HepG2 (cell line): ENCODE data around the gene PEPD. TPM values are rescaled to one million over a fixed set of nuclear protein-coding genes. Genes with fewer than 3 reads are reported as not detected.

Experiments used
- ATAC-seq: fragments of 200-7000 bp; cut with Tn5 transposase; 3 replicates; pipeline ENCODE4 v1.9.1; 2020; ENCODE audit warnings: mild to moderate bottlenecking, moderate library complexity
- BruUV-seq: library from RNA; stranded (reverse); fragments of 400-500 nt; replicated peaks from 2 replicates; lab custom pipeline; 2021; lab: Mats Ljungman, UMichigan
- CTCF ChIA-PET: fragments of 300-600 bp; formaldehyde crosslinking; extraction: SDS; loops from one replicate; lab custom pipeline; 2021; ENCODE audit warnings: low total read pairs, inconsistent platforms, low intra/inter-chr PET ratio; lab: Yijun Ruan, JAX
- POLR2A ChIA-PET: fragments of 350-600 bp; sonication (Branson Sonifier 250); formaldehyde crosslinking; loops from one replicate; lab custom pipeline; 2020; ENCODE audit warnings: antibody characterized with exemption, inconsistent platforms; lab: Yijun Ruan, JAX
- DNase-seq: peaks from one replicate; pipeline ENCODE4 v3.0.0-alpha.2; 2015; ENCODE audit warnings: low spot score
- FAIRE-seq: peaks from 3 replicates; lab custom pipeline; 2011; peaks lifted over from hg19 to GRCh38; lab: Jason Lieb, UNC
- H2AFZ ChIP-seq: one replicate; pipeline ENCODE4 v1.6.1; 2011; ENCODE audit warnings: low read length, inconsistent platforms
- H3K27ac ChIP-seq: fragments of 300-600 bp; 3 replicates; pipeline ENCODE4 v1.8.0; 2011; ENCODE audit warnings: mixed run types, mild to moderate bottlenecking, mixed read lengths, low read length, inconsistent platforms; ENCODE audit not compliant: insufficient read depth; ENCODE audit errors: extremely low read length
- H3K27me3 ChIP-seq, 2 experiments: fragments of 200-600 bp in 1 of 2; 2 replicates in 1 of 2; 3 replicates in 1 of 2; pipeline versions ENCODE4 v1.6.0 to v1.8.0; 2011; ENCODE audit warnings: low read length in 2 of 2, mild to moderate bottlenecking in 2 of 2, moderate library complexity in 2 of 2, inconsistent platforms in 1 of 2; ENCODE audit not compliant: insufficient read depth in 2 of 2, control insufficient read depth in 1 of 2
- H3K36me3 ChIP-seq, 2 experiments: fragments of 200-600 bp in 1 of 2; replicated peaks in 1 of 2; 2 replicates in 1 of 2; 3 replicates in 1 of 2; pipeline versions ENCODE4 v1.5.1 to v1.8.0; 2011; ENCODE audit warnings: low read length in 2 of 2, inconsistent platforms in 1 of 2; ENCODE audit not compliant: insufficient read depth in 2 of 2, control insufficient read depth in 1 of 2
- H3K4me1 ChIP-seq: 2 replicates; pipeline ENCODE4 v1.5.1; 2012; ENCODE audit warnings: low read length, inconsistent platforms; ENCODE audit not compliant: insufficient read depth
- H3K4me2 ChIP-seq: 2 replicates; pipeline ENCODE4 v1.6.0; 2011; ENCODE audit warnings: low read depth, low read length, inconsistent platforms
- H3K4me3 ChIP-seq, 3 experiments: fragments of 200-600 bp in 1 of 3; sonication (generic), shearing (Covaris generic) in 1 of 3; replicated peaks in 1 of 3; 2 replicates each; pipeline ENCODE4 v1.5.1; 2011 to 2016; ENCODE audit warnings: low read length in 3 of 3, inconsistent platforms in 2 of 3, low read depth in 2 of 3, mild to moderate bottlenecking in 2 of 3, control low read depth in 1 of 3, mixed read lengths in 1 of 3; ENCODE audit not compliant: insufficient read depth in 1 of 3
- H3K79me2 ChIP-seq: one replicate; pipeline ENCODE4 v1.6.1; 2011; ENCODE audit warnings: low read length, inconsistent platforms; ENCODE audit not compliant: insufficient read depth
- H3K9ac ChIP-seq: 2 replicates; pipeline ENCODE4 v1.6.0; 2011; ENCODE audit warnings: mild to moderate bottlenecking, low read depth, low read length, inconsistent platforms; ENCODE audit not compliant: insufficient read depth
- H3K9me3 ChIP-seq: 2 replicates; pipeline ENCODE4 v1.5.1; 2012; ENCODE audit warnings: mild to moderate bottlenecking, low read length
- H4K20me1 ChIP-seq: 2 replicates; pipeline ENCODE4 v1.6.0; 2011; ENCODE audit warnings: inconsistent platforms, mild to moderate bottlenecking, low read length, moderate library complexity; ENCODE audit not compliant: insufficient read depth
- EEA1 ChIP-seq: sonication (generic); formaldehyde crosslinking; IDR thresholded peaks from 2 replicates; pipeline ENCODE4 v1.5.1; 2020; ENCODE audit warnings: mild to moderate bottlenecking, missing genetic modification reagents, borderline replicate concordance
- IRX3 ChIP-seq: sonication (generic); formaldehyde crosslinking; IDR thresholded peaks from 2 replicates; pipeline ENCODE4 v1.8.1; 2023; ENCODE audit warnings: mild to moderate bottlenecking, low read depth, missing genetic modification reagents, borderline replicate concordance
- ZNF460 ChIP-seq: sonication (generic); formaldehyde crosslinking; IDR thresholded peaks from 2 replicates; pipeline ENCODE4 v1.5.1; 2020; ENCODE audit warnings: missing genetic modification reagents, mild to moderate bottlenecking, borderline replicate concordance
- ZNF850 ChIP-seq: sonication (generic); formaldehyde crosslinking; conservative IDR thresholded peaks from 2 replicates; pipeline ENCODE4 v1.9.0; 2021; ENCODE audit warnings: mild to moderate bottlenecking, missing genetic modification reagents
- WGBS: methylation state at CpG from one replicate; pipeline ENCODE4 v1.1.6; 2017; ENCODE audit warnings: low lambda C conversion rate; 5-methylcytosine and 5-hydroxymethylcytosine counted together
- in situ Hi-C: cut with HindIII; loops from 2 replicates; pipeline ENCODE4 v1.10.0; 2017; ENCODE audit warnings: low pct_unique_long_range_greater_than_20kb; ENCODE audit not compliant: extremely low pct_ligation_motif_present
- intact Hi-C: fragments of 100-400 bp; cut with micrococcal nuclease; formaldehyde crosslinking; loops from one replicate; pipeline ENCODE4 v1.10.0; 2022; ENCODE audit not compliant: unreplicated experiment
- polyA plus RNA-seq, 8 experiments: library from polyadenylated mRNA; depleted of rRNA in 3 of 8; stranded (reverse) in 7 of 8; unstranded in 1 of 8; fragments of >200 nt; fragmentation: Illumina TruSeq in 4 of 8; extraction: Trizol in 4 of 8; gene quantifications; 2 replicates each; pipeline versions ENCODE4 v1.2.1 to v1.2.3, GENCODE V29; 2011 to 2016; ENCODE audit warnings: low read depth in 4 of 8, missing spikeins in 1 of 8, mixed read lengths in 1 of 8; ENCODE audit not compliant: insufficient read depth in 1 of 8
- total RNA-seq, 5 experiments: library from RNA; depleted of rRNA; stranded (reverse); fragments of >200 nt; fragmentation: Illumina TruSeq; extraction: Trizol; gene quantifications; 2 replicates each; pipeline ENCODE4 v1.2.3, GENCODE V29; 2016; ENCODE audit warnings: low read depth in 1 of 5
- TF ChIP-seq, protein P1 (sequence below): sonication (generic); formaldehyde crosslinking; IDR thresholded peaks from 2 replicates; pipeline ENCODE4 v1.8.1; 2023; ENCODE audit warnings: mild to moderate bottlenecking, missing genetic modification reagents
- TF ChIP-seq, protein P2 (sequence below): sonication (generic); formaldehyde crosslinking; conservative IDR thresholded peaks from 2 replicates; pipeline ENCODE4 v1.4.0; 2020; ENCODE audit warnings: missing genetic modification reagents
- TF ChIP-seq, protein P3 (sequence below): sonication (generic); formaldehyde crosslinking; IDR thresholded peaks from 2 replicates; pipeline ENCODE4 v1.4.0; 2020; ENCODE audit warnings: mild to moderate bottlenecking, missing genetic modification reagents, borderline replicate concordance

PEPD gene
- total and polyA plus RNA-seq, 2 of the 13 experiments (the other 11 are each of a cell fraction or from before 2014, with no cell fraction given): 60.7 to 75.1 TPM

DNA sequence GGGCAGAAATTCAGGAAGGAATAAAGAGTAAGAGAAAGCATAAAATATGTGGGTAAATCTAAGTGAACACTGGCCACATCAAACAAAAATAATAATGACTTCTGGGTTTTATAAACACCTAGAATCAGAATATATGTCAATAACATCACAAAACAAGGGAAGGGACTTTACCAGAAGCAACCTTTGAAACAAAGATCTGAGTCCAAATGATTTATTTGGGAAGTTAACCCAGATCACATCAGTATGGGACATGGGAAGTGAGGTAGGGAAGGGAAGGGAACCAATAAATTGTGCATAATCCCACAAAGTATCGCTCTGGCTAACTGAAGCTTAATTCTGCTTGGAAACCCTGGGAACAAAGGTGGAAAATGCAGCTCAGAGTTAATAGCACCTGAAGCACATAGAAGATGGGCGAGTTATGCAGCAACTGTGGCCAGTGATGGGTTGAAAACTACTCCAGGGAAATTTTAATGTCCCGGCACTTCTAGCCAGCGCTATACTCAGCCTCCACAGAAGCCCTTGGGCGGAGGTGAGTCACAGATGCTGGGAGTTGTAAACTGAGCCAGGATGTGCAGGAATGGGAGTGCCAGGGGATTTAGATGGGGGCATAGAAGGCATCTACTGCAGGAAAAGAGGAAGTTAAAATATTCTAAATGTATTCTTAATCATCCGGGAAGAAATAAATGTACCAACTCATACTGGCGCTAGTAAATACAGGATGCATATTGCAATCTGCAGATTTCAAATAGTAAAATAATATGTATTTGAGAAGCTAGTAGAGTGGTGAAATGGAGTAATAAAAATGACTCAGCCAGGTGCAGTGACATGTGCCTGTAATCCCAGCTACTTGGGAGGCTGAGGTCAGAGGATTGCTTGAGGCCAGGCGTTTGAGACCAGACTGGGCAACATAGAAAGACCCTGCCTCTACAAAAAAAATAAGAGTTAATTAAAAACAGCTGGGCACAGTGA lies 182.3 kb downstream of the PEPD start:
- Histone ChIP-seq H3K4me1 (peaks cover 15% of the 10 kb centered on the region), H3K9me3 (no peaks in the 10 kb centered on the region), H4K20me1 (no peaks in the 10 kb centered on the region), H3K79me2 (no peaks in the 10 kb centered on the region), H3K27me3 (no peaks in the 10 kb centered on the region), H3K27ac (no peak overlapping the region), H3K4me3 (no peak overlapping the region), H2AFZ (no peak overlapping the region), H3K9ac (no peak overlapping the region), H3K4me2 (no peak overlapping the region), H3K36me3 (no peaks in the 10 kb centered on the region)
- WGBS: 75% methylated on average over 8 of the region's 8 CpGs
- ChIA-PET POLR2A (no interaction called here), CTCF (no interaction called here)
- DNase-seq: no peak
- no TSS peak for BruUV-seq
- ATAC-seq: no peak
- intact Hi-C loops: no loop called here
- in situ Hi-C loops: no loop called here
- FAIRE-seq: no peak
- TF ChIP-seq IRX3 (CRISPR knock-in tag): no peak
- TF ChIP-seq, protein P1, sequence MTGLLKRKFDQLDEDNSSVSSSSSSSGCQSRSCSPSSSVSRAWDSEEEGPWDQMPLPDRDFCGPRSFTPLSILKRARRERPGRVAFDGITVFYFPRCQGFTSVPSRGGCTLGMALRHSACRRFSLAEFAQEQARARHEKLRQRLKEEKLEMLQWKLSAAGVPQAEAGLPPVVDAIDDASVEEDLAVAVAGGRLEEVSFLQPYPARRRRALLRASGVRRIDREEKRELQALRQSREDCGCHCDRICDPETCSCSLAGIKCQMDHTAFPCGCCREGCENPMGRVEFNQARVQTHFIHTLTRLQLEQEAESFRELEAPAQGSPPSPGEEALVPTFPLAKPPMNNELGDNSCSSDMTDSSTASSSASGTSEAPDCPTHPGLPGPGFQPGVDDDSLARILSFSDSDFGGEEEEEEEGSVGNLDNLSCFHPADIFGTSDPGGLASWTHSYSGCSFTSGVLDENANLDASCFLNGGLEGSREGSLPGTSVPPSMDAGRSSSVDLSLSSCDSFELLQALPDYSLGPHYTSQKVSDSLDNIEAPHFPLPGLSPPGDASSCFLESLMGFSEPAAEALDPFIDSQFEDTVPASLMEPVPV: no peak
- no peak for TF ChIP-seq EEA1 (CRISPR knock-in tag)
- no peak for TF ChIP-seq ZNF850
- no peak for TF ChIP-seq ZNF460 (CRISPR knock-in tag)
- TF ChIP-seq, protein P2, sequence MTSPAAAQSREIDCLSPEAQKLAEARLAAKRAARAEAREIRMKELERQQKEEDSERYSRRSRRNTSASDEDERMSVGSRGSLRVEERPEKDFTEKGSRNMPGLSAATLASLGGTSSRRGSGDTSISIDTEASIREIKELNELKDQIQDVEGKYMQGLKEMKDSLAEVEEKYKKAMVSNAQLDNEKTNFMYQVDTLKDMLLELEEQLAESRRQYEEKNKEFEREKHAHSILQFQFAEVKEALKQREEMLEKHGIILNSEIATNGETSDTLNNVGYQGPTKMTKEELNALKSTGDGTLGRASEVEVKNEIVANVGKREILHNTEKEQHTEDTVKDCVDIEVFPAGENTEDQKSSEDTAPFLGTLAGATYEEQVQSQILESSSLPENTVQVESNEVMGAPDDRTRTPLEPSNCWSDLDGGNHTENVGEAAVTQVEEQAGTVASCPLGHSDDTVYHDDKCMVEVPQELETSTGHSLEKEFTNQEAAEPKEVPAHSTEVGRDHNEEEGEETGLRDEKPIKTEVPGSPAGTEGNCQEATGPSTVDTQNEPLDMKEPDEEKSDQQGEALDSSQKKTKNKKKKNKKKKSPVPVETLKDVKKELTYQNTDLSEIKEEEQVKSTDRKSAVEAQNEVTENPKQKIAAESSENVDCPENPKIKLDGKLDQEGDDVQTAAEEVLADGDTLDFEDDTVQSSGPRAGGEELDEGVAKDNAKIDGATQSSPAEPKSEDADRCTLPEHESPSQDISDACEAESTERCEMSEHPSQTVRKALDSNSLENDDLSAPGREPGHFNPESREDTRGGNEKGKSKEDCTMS: no peak
- TF ChIP-seq, protein P3, sequence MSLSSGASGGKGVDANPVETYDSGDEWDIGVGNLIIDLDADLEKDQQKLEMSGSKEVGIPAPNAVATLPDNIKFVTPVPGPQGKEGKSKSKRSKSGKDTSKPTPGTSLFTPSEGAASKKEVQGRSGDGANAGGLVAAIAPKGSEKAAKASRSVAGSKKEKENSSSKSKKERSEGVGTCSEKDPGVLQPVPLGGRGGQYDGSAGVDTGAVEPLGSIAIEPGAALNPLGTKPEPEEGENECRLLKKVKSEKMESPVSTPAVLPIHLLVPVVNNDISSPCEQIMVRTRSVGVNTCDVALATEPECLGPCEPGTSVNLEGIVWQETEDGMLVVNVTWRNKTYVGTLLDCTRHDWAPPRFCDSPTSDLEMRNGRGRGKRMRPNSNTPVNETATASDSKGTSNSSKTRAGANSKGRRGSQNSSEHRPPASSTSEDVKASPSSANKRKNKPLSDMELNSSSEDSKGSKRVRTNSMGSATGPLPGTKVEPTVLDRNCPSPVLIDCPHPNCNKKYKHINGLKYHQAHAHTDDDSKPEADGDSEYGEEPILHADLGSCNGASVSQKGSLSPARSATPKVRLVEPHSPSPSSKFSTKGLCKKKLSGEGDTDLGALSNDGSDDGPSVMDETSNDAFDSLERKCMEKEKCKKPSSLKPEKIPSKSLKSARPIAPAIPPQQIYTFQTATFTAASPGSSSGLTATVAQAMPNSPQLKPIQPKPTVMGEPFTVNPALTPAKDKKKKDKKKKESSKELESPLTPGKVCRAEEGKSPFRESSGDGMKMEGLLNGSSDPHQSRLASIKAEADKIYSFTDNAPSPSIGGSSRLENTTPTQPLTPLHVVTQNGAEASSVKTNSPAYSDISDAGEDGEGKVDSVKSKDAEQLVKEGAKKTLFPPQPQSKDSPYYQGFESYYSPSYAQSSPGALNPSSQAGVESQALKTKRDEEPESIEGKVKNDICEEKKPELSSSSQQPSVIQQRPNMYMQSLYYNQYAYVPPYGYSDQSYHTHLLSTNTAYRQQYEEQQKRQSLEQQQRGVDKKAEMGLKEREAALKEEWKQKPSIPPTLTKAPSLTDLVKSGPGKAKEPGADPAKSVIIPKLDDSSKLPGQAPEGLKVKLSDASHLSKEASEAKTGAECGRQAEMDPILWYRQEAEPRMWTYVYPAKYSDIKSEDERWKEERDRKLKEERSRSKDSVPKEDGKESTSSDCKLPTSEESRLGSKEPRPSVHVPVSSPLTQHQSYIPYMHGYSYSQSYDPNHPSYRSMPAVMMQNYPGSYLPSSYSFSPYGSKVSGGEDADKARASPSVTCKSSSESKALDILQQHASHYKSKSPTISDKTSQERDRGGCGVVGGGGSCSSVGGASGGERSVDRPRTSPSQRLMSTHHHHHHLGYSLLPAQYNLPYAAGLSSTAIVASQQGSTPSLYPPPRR (CRISPR knock-in tag): no peak
